IMR-90 (cell line): ENCODE measurements around the gene YBX2. TPM values are rescaled to one million over a fixed set of nuclear protein-coding genes. Genes with fewer than 3 reads are reported as not detected.
A peak's percentile ranks its signal among the peaks of the same experiment; 100 is the strongest.

Source experiments
- ATAC-seq: fragments of 200-7000 bp; cut with Tn5 transposase; 2 replicates; pipeline ENCODE4 v1.9.1; 2020; ENCODE audit warnings: low read depth, mild to moderate bottlenecking, moderate library complexity
- BruUV-seq: library from RNA; stranded (reverse); fragments of 400-500 nt; replicated peaks from 2 replicates; lab custom pipeline; 2021; lab: Mats Ljungman, UMichigan
- CTCF ChIA-PET: fragments of 300-600 bp; formaldehyde crosslinking; extraction: SDS; loops from one replicate; lab custom pipeline; 2021; ENCODE audit warnings: antibody characterized with exemption; lab: Yijun Ruan, JAX
- POLR2A ChIA-PET: fragments of 300-600 bp; sonication (Branson Sonifier 250); formaldehyde crosslinking; loops from one replicate; lab custom pipeline; 2022; ENCODE audit warnings: antibody characterized with exemption; ENCODE audit not compliant: unreplicated experiment; lab: Charles Lee
- DNase-seq: peaks from one replicate; pipeline ENCODE4 v3.0.0; 2013
- H2AFZ ChIP-seq: replicated peaks from 2 replicates; pipeline ENCODE3; 2013; ENCODE audit warnings: low read length, mild to moderate bottlenecking; ENCODE audit not compliant: poor library complexity
- H2AK5ac ChIP-seq: 2 replicates; pipeline ENCODE4 v1.6.1; 2013; ENCODE audit warnings: low read depth, low read length, inconsistent platforms
- H2AK9ac ChIP-seq: replicated peaks from 2 replicates; pipeline ENCODE3; 2013; ENCODE audit warnings: mild to moderate bottlenecking, low read depth, low read length, moderate library complexity; ENCODE audit not compliant: poor library complexity
- H2BK120ac ChIP-seq: 2 replicates; pipeline ENCODE4 v1.6.1; 2013; ENCODE audit warnings: low read depth, low read length, inconsistent platforms
- H2BK15ac ChIP-seq: 3 replicates; pipeline ENCODE4 v1.6.1; 2013; ENCODE audit warnings: low read depth, low read length, inconsistent platforms
- H2BK20ac ChIP-seq: 2 replicates; pipeline ENCODE4 v1.6.1; 2013; ENCODE audit warnings: low read depth, mild to moderate bottlenecking, inconsistent platforms, low read length, moderate library complexity
- H2BK5ac ChIP-seq: 2 replicates; pipeline ENCODE4 v1.6.1; 2013; ENCODE audit warnings: mild to moderate bottlenecking, low read depth, low read length, inconsistent platforms; ENCODE audit not compliant: poor library complexity, severe bottlenecking
- H3K14ac ChIP-seq: replicated peaks from 2 replicates; pipeline ENCODE4 v1.6.1; 2013; ENCODE audit warnings: low read depth, low read length, inconsistent platforms
- H3K18ac ChIP-seq: 2 replicates; pipeline ENCODE4 v1.6.1; 2013; ENCODE audit warnings: low read depth, low read length, control low read depth
- H3K23ac ChIP-seq: 2 replicates; pipeline ENCODE4 v1.6.1; 2013; ENCODE audit warnings: low read depth, low read length, inconsistent platforms
- H3K27ac ChIP-seq: 2 replicates; pipeline ENCODE4 v1.5.1; 2013; ENCODE audit warnings: mild to moderate bottlenecking, control low read depth, low read length; ENCODE audit not compliant: insufficient read depth
- H3K27me3 ChIP-seq: 2 replicates; pipeline ENCODE4 v1.6.1; 2013; ENCODE audit warnings: low read length; ENCODE audit not compliant: control insufficient read depth, insufficient read depth
- H3K36me3 ChIP-seq: 2 replicates; pipeline ENCODE4 v1.6.1; 2013; ENCODE audit warnings: low read length, mixed read lengths; ENCODE audit not compliant: control insufficient read depth, insufficient read depth
- H3K4ac ChIP-seq: 2 replicates; pipeline ENCODE4 v1.6.1; 2013; ENCODE audit warnings: low read depth, low read length, inconsistent platforms
- H3K4me1 ChIP-seq: 2 replicates; pipeline ENCODE4 v1.6.1; 2013; ENCODE audit warnings: low read length, mixed read lengths; ENCODE audit not compliant: control insufficient read depth, insufficient read depth
- H3K4me2 ChIP-seq: 2 replicates; pipeline ENCODE4 v1.6.1; 2013; ENCODE audit warnings: low read depth, mild to moderate bottlenecking, control low read depth, low read length, moderate library complexity
- H3K4me3 ChIP-seq: 2 replicates; pipeline ENCODE4 v1.5.1; 2013; ENCODE audit warnings: low read depth, mild to moderate bottlenecking, control low read depth, low read length, moderate library complexity; ENCODE audit not compliant: insufficient read depth
- H3K56ac ChIP-seq: 2 replicates; pipeline ENCODE4 v1.6.1; 2013; ENCODE audit warnings: low read length, inconsistent platforms; ENCODE audit not compliant: insufficient read depth; ENCODE audit errors: extremely low read depth
- H3K79me1 ChIP-seq, 2 experiments: 2 replicates each; pipeline ENCODE4 v1.6.1; 2013; ENCODE audit warnings: low read length in 2 of 2, inconsistent platforms in 1 of 2, low read depth in 1 of 2
- H3K9ac ChIP-seq: 2 replicates; pipeline ENCODE4 v1.6.1; 2013; ENCODE audit warnings: low read depth, low read length, control low read depth
- H3K9me1 ChIP-seq: 2 replicates; pipeline ENCODE4 v1.6.1; 2013; ENCODE audit warnings: low read length, inconsistent platforms; ENCODE audit not compliant: insufficient read depth
- H3K9me3 ChIP-seq: 2 replicates; pipeline ENCODE4 v1.6.1; 2013; ENCODE audit warnings: low read length; ENCODE audit not compliant: control insufficient read depth, insufficient read depth
- H4K20me1 ChIP-seq: 2 replicates; pipeline ENCODE4 v1.6.1; 2013; ENCODE audit warnings: low read length, inconsistent platforms; ENCODE audit not compliant: insufficient read depth
- H4K5ac ChIP-seq: 2 replicates; pipeline ENCODE4 v1.6.1; 2013; ENCODE audit warnings: mild to moderate bottlenecking, low read depth, low read length, control low read depth
- H4K8ac ChIP-seq, 2 experiments: 2 replicates each; pipeline ENCODE4 v1.6.1; 2013; ENCODE audit warnings: low read depth in 2 of 2, low read length in 2 of 2, control low read depth in 1 of 2, inconsistent platforms in 1 of 2
- H4K91ac ChIP-seq: 2 replicates; pipeline ENCODE4 v1.6.1; 2013; ENCODE audit warnings: low read depth, low read length, inconsistent platforms; ENCODE audit not compliant: insufficient read depth
- BHLHE40 ChIP-seq: fragments of 150-350 bp; IDR thresholded peaks from 2 replicates; pipeline ENCODE4 v1.6.1; 2016; ENCODE audit warnings: mild to moderate bottlenecking, low read depth, low read length
- CEBPB ChIP-seq: IDR thresholded peaks from 2 replicates; pipeline ENCODE4 v1.6.1; 2012; ENCODE audit warnings: low read depth, low read length, improper control_type of control experiment
- CHD1 ChIP-seq: IDR thresholded peaks from 2 replicates; pipeline ENCODE4 v1.6.1; 2012; ENCODE audit warnings: low read depth, low read length, improper control_type of control experiment
- ELK1 ChIP-seq: fragments of 150-350 bp; IDR thresholded peaks from 2 replicates; pipeline ENCODE4 v1.6.1; 2016; ENCODE audit warnings: low read depth, mild to moderate bottlenecking, low read length, moderate library complexity, borderline replicate concordance
- FOS ChIP-seq: fragments of 150-350 bp; IDR thresholded peaks from 2 replicates; pipeline ENCODE4 v1.6.1; 2016; ENCODE audit warnings: low read depth, low read length
- MAFK ChIP-seq: IDR thresholded peaks from 2 replicates; pipeline ENCODE4 v1.6.1; 2012; ENCODE audit warnings: low read depth, low read length, improper control_type of control experiment
- MAZ ChIP-seq: IDR thresholded peaks from 2 replicates; pipeline ENCODE4 v1.6.1; 2012; ENCODE audit warnings: low read depth, mild to moderate bottlenecking, low read length, improper control_type of control experiment, moderate library complexity, borderline replicate concordance
- MXI1 ChIP-seq: IDR thresholded peaks from 2 replicates; pipeline ENCODE4 v1.6.1; 2012; ENCODE audit warnings: low read depth, mild to moderate bottlenecking, low read length, moderate library complexity, borderline replicate concordance
- NFE2L2 ChIP-seq: fragments of 150-350 bp; IDR thresholded peaks from 2 replicates; pipeline ENCODE4 v1.6.1; 2016; ENCODE audit warnings: low read depth, mild to moderate bottlenecking, low read length
- POLR2A ChIP-seq: IDR thresholded peaks from 2 replicates; pipeline ENCODE4 v1.6.1; 2012; ENCODE audit warnings: mild to moderate bottlenecking, low read depth, low read length
- RAD21 ChIP-seq: IDR thresholded peaks from 2 replicates; pipeline ENCODE4 v1.6.1; 2012; ENCODE audit warnings: low read length, improper control_type of control experiment
- RCOR1 ChIP-seq: IDR thresholded peaks from 2 replicates; pipeline ENCODE4 v1.6.1; 2012; ENCODE audit warnings: mild to moderate bottlenecking, low read length, improper control_type of control experiment; ENCODE audit not compliant: insufficient replicate concordance
- RFX5 ChIP-seq: IDR thresholded peaks from 2 replicates; pipeline ENCODE4 v1.8.0; 2012; ENCODE audit warnings: low read depth, mild to moderate bottlenecking, low read length, moderate library complexity
- SMC3 ChIP-seq: fragments of 150-350 bp; IDR thresholded peaks from 2 replicates; pipeline ENCODE4 v1.6.1; 2016; ENCODE audit warnings: low read depth, mild to moderate bottlenecking, antibody characterized with exemption, low read length, moderate library complexity
- USF2 ChIP-seq: fragments of 150-350 bp; IDR thresholded peaks from 2 replicates; pipeline ENCODE4 v1.6.1; 2017; ENCODE audit warnings: mild to moderate bottlenecking, antibody characterized with exemption, low read length, low read depth
- WGBS, 2 experiments: methylation state at CpG; one replicate each; pipeline versions ENCODE4 v1.1.5 to v1.1.7; 2013; ENCODE audit warnings: missing lambda C conversion rate in 2 of 2; ENCODE audit not compliant: insufficient read length in 1 of 2; ENCODE audit errors: extremely low coverage in 2 of 2; 5-methylcytosine and 5-hydroxymethylcytosine counted together
- dilution Hi-C: fragments of 300-500 bp; cut with HindIII; formaldehyde crosslinking; loops from one replicate; pipeline ENCODE4 v1.14.3; 2018; ENCODE audit warnings: low sequenced_read_pairs; ENCODE audit not compliant: unreplicated experiment
- in situ Hi-C: fragments of 300-500 bp; cut with MboI; formaldehyde crosslinking; loops from 3 replicates; pipeline ENCODE4 v1.14.3; 2019; ENCODE audit warnings: low sequenced_read_pairs, inconsistent platforms, mixed read lengths
- intact Hi-C: fragments of 100-400 bp; cut with micrococcal nuclease; formaldehyde crosslinking; loops from 2 replicates; pipeline ENCODE4 v1.10.0; 2022
- polyA plus RNA-seq, 3 experiments: library from polyadenylated mRNA; depleted of rRNA; stranded (reverse); fragments of >200 nt; gene quantifications; 2 replicates each; pipeline ENCODE4 v1.2.3, GENCODE V29; 2012; ENCODE audit warnings: low replicate concordance in 1 of 3
- total RNA-seq: library from RNA; depleted of rRNA; stranded (reverse); fragments of >200 nt; gene quantifications from 2 replicates; pipeline ENCODE4 v1.2.3, GENCODE V29; 2012

The YBX2 gene
- total and polyA plus RNA-seq, 2 of the 4 experiments (the other 2 are of a cell fraction): 0.17 TPM; not detected in 1

- Histone ChIP-seq H3K14ac (peak overlapping the region; percentile 62; the same call in 1 of the 2 replicates), H3K27ac (no peak overlapping the region), H2AK9ac (peak overlapping the region; percentile 3), H2BK5ac (no peak overlapping the region), H3K79me1 (peaks cover 7 to 54% of the 10 kb centered on the region in 2 experiments; a peak in 3 of 4 replicates), H4K20me1 (peaks cover 9% of the 10 kb centered on the region; the same call in 1 of the 2 replicates), H4K91ac (no peak overlapping the region), H2BK20ac (no peak overlapping the region), H3K56ac (peak overlapping the region; percentile 50; the same call in 1 of the 2 replicates), H3K36me3 (peaks cover 17% of the 10 kb centered on the region), H3K23ac (peak overlapping the region; percentile 93), H3K9me1 (peaks cover 10% of the 10 kb centered on the region), H2BK15ac (no peak overlapping the region), H2AK5ac (peak overlapping the region; percentile 42; the same call in 1 of the 2 replicates), H3K9me3 (no peaks in the 10 kb centered on the region), H3K4me3 (peak overlapping the region; percentile 62), H2AFZ (no peak overlapping the region), H3K4me1 (peaks cover 8% of the 10 kb centered on the region), H3K4me2 (peak overlapping the region; percentile 99), H4K8ac (peak overlapping the region in 1 of 2 experiments; percentile 2; a peak in 1 of 4 replicates), H3K27me3 (no peaks in the 10 kb centered on the region), H3K4ac (peak overlapping the region; percentile 96; the same call in 1 of the 2 replicates), H3K9ac (peak overlapping the region; percentile 88), H2BK120ac (no peak overlapping the region), H4K5ac (no peak overlapping the region), H3K18ac (no peak overlapping the region)
- BruUV-seq: no TSS peak
- POLR2A ChIA-PET: interaction anchor here (1.0 kb wide), 1 partner anchor 10 kb away, joined by 3 read pairs; the partner anchor contains the start of gene PHF23
- TF ChIP-seq MXI1 (no peak), RAD21 (no peak), RCOR1 (no peak), CHD1 (no peak), POLR2A (no peak), FOS (no peak), SMC3 (no peak), BHLHE40 (no peak), MAFK (no peak), MAZ (no peak), USF2 (no peak), RFX5 (no peak), CEBPB (no peak), ELK1 (no peak), NFE2L2 (no peak)
- WGBS, 2 experiments: 100% methylated on average over 3 of the region's 7 CpGs; no CpG with 5 or more reads in 1 of the 2 experiments
- DNase-seq (no peak), ATAC-seq (no peak)
- intact Hi-C loops (no loop called here), dilution Hi-C loops (no loop called here), in situ Hi-C loops (loop anchor here (25.0 kb wide), 1 partner anchor 912 kb away; the partner anchor contains the start of genes PER1 and VAMP2)
- CTCF ChIA-PET: no interaction called here
These were observed 44.6 kb downstream of the YBX2 start for GRCh38 chr17:7249830-7250229.
